Endothelial cell (in vitro differentiated cells): ENCODE data around the gene MYG1. TPM values are rescaled to one million over a fixed set of nuclear protein-coding genes. Genes with fewer than 3 reads are reported as not detected.
A peak's percentile ranks its signal among the peaks of the same experiment; 100 is the strongest.

Experiments used
- DNase-seq: peaks from one replicate; pipeline ENCODE4 v3.0.0; 2021; ENCODE audit warnings: low spot score
- H3K27ac Mint-ChIP-seq: one replicate; pipeline ENCODE4 v1.8.0; 2021; ENCODE audit warnings: mixed read lengths, inconsistent platforms; ENCODE audit not compliant: unreplicated experiment
- H3K27me3 Mint-ChIP-seq: one replicate; pipeline ENCODE4 v1.8.0; 2021; ENCODE audit warnings: mild to moderate bottlenecking, moderate library complexity, mixed read lengths, inconsistent platforms; ENCODE audit not compliant: unreplicated experiment
- H3K36me3 Mint-ChIP-seq: one replicate; pipeline ENCODE4 v1.8.0; 2021; ENCODE audit warnings: mild to moderate bottlenecking, low read depth, mixed read lengths, inconsistent platforms; ENCODE audit not compliant: unreplicated experiment
- H3K4me1 Mint-ChIP-seq: one replicate; pipeline ENCODE4 v1.8.0; 2021; ENCODE audit warnings: mild to moderate bottlenecking, mixed read lengths, inconsistent platforms; ENCODE audit not compliant: unreplicated experiment
- H3K4me3 Mint-ChIP-seq: one replicate; pipeline ENCODE4 v1.8.0; 2021; ENCODE audit warnings: mild to moderate bottlenecking, mixed read lengths, inconsistent platforms; ENCODE audit not compliant: unreplicated experiment
- H3K9me3 Mint-ChIP-seq: one replicate; pipeline ENCODE4 v1.8.0; 2021; ENCODE audit warnings: mixed read lengths, inconsistent platforms; ENCODE audit not compliant: unreplicated experiment
- CTCF ChIP-seq: fragments of 200-600 bp; sonication (generic); IDR thresholded peaks from one replicate; pipeline ENCODE4 v1.5.0; 2021; ENCODE audit warnings: antibody characterized with exemption; ENCODE audit not compliant: unreplicated experiment
- total RNA-seq: library from RNA; stranded (reverse); fragmentation: NEBNext Ultra II Directional; extraction: Animal tissue kit (Norgen Biotek cat#: 25700); gene quantifications from one replicate; pipeline ENCODE4 v1.2.1, GENCODE V29; 2021; ENCODE audit not compliant: unreplicated experiment

MYG1 gene
- total RNA-seq, 1 donor from 2014 or later, result 55.3 TPM

- H3K27ac Mint-ChIP-seq, result no peak overlapping the region
- H3K36me3 Mint-ChIP-seq, result peaks cover 8% of the 10 kb centered on the region
- no peak overlapping the region for H3K4me3 Mint-ChIP-seq
Measured at GRCh38 chr12:53265783-53266182, 33.7 kb upstream of the MYG1 start.

GRCh38 chr12:53267306-53267998 lies 32.0 kb upstream of the MYG1 start:
- no peaks in the 10 kb centered on the region for H3K9me3 Mint-ChIP-seq
- DNase-seq, result no peak
- H3K36me3 Mint-ChIP-seq, result peaks cover 13% of the 10 kb centered on the region
- H3K4me3 Mint-ChIP-seq, result peak overlapping the region; percentile 98
- no peak for TF ChIP-seq CTCF
- H3K27me3 Mint-ChIP-seq, result peaks cover 5% of the 10 kb centered on the region
- peaks cover 19% of the 10 kb centered on the region for H3K4me1 Mint-ChIP-seq
- no peak overlapping the region for H3K27ac Mint-ChIP-seq

More at GRCh38 chr12:53265783-53266182, 33.7 kb upstream of the MYG1 start:
- Mint-ChIP-seq H3K27me3 (peaks cover 3% of the 10 kb centered on the region), H3K4me1 (peaks cover 19% of the 10 kb centered on the region), H3K9me3 (no peaks in the 10 kb centered on the region)
- no peak for DNase-seq
- no peak for TF ChIP-seq CTCF

- H3K4me3 Mint-ChIP-seq, result peak within 1 kb of the TSS; percentile 98
- H3K27me3 Mint-ChIP-seq, result peaks cover 5% of the 10 kb centered on the region
- TF ChIP-seq CTCF, result no peak
- H3K36me3 Mint-ChIP-seq, result peaks cover 13% of the 10 kb centered on the region
- no peak within 1 kb of the TSS for H3K27ac Mint-ChIP-seq
- H3K4me1 Mint-ChIP-seq, result peaks cover 19% of the 10 kb centered on the region
- H3K9me3 Mint-ChIP-seq, result no peaks in the 10 kb centered on the region
- DNase-seq, result peak; percentile 67
Measured at GRCh38 chr12:53267999-53268629, 31.4 kb upstream of the MYG1 start, which contains the start of gene ESPL1. Gene ESPL1 (plus strand): TSS chr12:53268299. CDS start chr12:53268767, 468 bp downstream.

- H3K27ac Mint-ChIP-seq, result no peak overlapping the region
- H3K4me3 Mint-ChIP-seq, result peak overlapping the region; percentile 98
- no peak for DNase-seq
- no peak for TF ChIP-seq CTCF
- H3K4me1 Mint-ChIP-seq, result peaks cover 19% of the 10 kb centered on the region
- H3K27me3 Mint-ChIP-seq, result peaks cover 5% of the 10 kb centered on the region
- H3K9me3 Mint-ChIP-seq, result no peaks in the 10 kb centered on the region
- peaks cover 13% of the 10 kb centered on the region for H3K36me3 Mint-ChIP-seq
Measured at GRCh38 chr12:53268630-53269562, 30.6 kb upstream of the MYG1 start.
